Activated T-cell treated with anti-CD3 and anti-CD28 coated beads, Interleukin-2, amount 50 U/mL, for 72 hours (primary cell): ENCODE results near the gene DENND4B. TPM values are rescaled to one million over a fixed set of nuclear protein-coding genes. Genes with fewer than 3 reads are reported as not detected.
"Not testable (repeated sequence)": the region's sequence is repeated elsewhere in the genome, so short reads cannot be mapped to it uniquely, and the experiment has no call there.

Source experiments
- ATAC-seq, 2 donors: fragments of 150-1000 bp; cut with Tn5 transposase; replicated peaks in 1 of 2; 2 replicates each; pipeline ENCODE4 v1.10.0; 2021; ENCODE audit warnings: moderate library complexity in 2 of 2, mild to moderate bottlenecking in 1 of 2
- DNase-seq, 2 donors: peaks; one replicate each; pipeline ENCODE4 v3.0.0; 2021 to 2022; ENCODE audit warnings: mixed read lengths in 1 of 2
- H3K27ac Mint-ChIP-seq: one replicate; pipeline ENCODE4 v1.8.0; 2022; ENCODE audit warnings: mild to moderate bottlenecking, moderate library complexity, mixed read lengths
- H3K27me3 Mint-ChIP-seq: one replicate; pipeline ENCODE4 v1.8.0; 2022; ENCODE audit warnings: low read depth, mixed read lengths
- H3K36me3 Mint-ChIP-seq, 2 donors: one replicate each; pipeline ENCODE4 v1.8.0; 2022; ENCODE audit warnings: mixed read lengths in 2 of 2, mild to moderate bottlenecking in 1 of 2; ENCODE audit not compliant: insufficient read depth in 2 of 2
- H3K4me1 Mint-ChIP-seq: one replicate; pipeline ENCODE4 v1.8.0; 2022; ENCODE audit warnings: low read depth, mixed read lengths
- H3K4me3 Mint-ChIP-seq, 2 donors: one replicate each; pipeline ENCODE4 v1.8.0; 2022; ENCODE audit warnings: mild to moderate bottlenecking in 2 of 2, mixed read lengths in 2 of 2, moderate library complexity in 2 of 2
- H3K9me3 Mint-ChIP-seq, 2 donors: one replicate each; pipeline ENCODE4 v1.8.0; 2022; ENCODE audit warnings: mixed read lengths in 2 of 2
- total RNA-seq, 2 donors: library from RNA; stranded (reverse); gene quantifications; one replicate each; pipeline ENCODE4 v1.2.3, GENCODE V29; 2022

The DENND4B gene
- total RNA-seq, 2 donors from 2014 or later, result 105 to 108 TPM

DNA sequence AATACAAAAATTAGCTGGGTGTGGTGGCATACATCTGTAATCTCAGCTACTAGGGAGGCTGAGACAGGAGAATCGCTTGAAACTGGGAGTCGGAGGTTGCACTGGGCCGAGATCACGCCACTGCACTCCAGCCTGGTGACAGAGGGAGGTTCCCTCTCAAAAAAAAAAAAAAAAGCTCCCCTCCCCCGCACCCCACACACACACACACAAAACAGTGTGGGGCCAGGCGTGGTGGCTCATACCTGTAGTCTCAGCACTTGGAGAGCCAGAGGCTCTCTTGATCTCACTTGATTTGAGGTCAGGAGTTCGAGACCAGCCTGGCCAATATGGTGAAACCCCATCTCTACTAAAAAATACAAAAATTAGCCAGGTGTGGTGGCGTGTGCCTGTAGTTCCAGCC is 40.6 kb downstream of the DENND4B start:
- Mint-ChIP-seq H3K27ac (peak overlapping the region; percentile 60), H3K4me1 (peaks cover 25% of the 10 kb centered on the region), H3K36me3 (peaks cover 0 to 12% of the 10 kb centered on the region in 2 donors)
- H3K4me3 Mint-ChIP-seq, H3K9me3 Mint-ChIP-seq, H3K27me3 Mint-ChIP-seq, DNase-seq: not testable (repeated sequence)
- ATAC-seq, result peak in 1 of 2 donors; percentile 38

DNA sequence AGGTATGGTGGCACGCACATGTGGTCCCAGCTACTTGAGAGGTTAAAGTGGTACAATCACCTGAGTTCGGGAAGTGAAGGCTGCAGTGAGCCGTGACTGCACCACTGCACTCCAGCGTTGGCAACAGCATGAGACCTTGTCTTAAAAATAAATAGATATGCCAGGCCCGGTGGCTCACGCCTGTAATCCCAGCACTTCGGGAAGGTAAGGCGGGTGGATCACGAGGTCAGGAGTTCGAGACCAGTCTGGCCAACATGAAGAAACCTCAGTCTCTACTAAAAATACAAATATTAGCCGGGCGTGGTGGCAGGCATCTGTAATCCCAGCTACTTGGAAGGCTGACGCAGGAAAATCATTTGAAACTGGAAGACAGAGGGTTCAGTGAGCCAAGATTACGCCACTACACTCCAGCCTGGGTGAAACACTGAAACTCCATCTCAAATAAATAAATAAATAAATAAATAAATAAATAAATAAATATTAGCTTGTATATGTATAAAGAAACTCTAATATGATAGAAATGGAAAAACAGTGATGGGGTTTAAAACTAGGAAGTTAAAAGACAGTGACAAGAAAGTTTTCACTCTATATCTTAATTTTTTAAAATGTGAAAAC is 42.6 kb downstream of the DENND4B start:
- Mint-ChIP-seq H3K27ac (peak overlapping the region; percentile 70), H3K4me3 (no peak overlapping the region), H3K4me1 (peaks cover 27% of the 10 kb centered on the region), H3K27me3 (no peaks in the 10 kb centered on the region), H3K36me3 (peaks cover 0 to 12% of the 10 kb centered on the region in 2 donors), H3K9me3 (no peaks in the 10 kb centered on the region)
- ATAC-seq (no peak), DNase-seq (no peak)

DNA sequence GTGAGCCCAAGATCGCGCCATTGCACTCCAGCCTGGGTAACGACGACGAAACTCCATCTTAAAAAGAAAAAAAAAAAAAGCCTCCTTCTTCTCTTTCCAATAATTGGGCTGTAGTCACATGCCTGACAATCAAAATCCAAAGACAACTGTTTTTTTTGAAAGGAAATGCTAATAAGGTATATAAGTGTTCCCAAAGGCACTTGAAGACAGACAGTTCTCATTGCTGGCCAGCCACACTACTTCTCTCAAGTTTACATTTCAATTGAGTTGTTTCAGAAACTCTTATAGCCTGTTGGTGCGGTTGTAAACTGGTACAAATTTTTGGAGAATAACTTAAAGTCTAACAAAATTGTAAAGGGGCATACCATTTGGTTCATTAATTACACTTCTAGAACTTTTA is 47.0 kb downstream of the DENND4B start:
- H3K4me3 Mint-ChIP-seq, result no peak overlapping the region
- peaks cover 0 to 14% of the 10 kb centered on the region in 2 donors for H3K36me3 Mint-ChIP-seq
- H3K27me3 Mint-ChIP-seq, result no peaks in the 10 kb centered on the region
- H3K4me1 Mint-ChIP-seq, result peaks cover 11% of the 10 kb centered on the region
- no peak for ATAC-seq
- H3K27ac Mint-ChIP-seq, result no peak overlapping the region
- no peak for DNase-seq
- H3K9me3 Mint-ChIP-seq, result no peaks in the 10 kb centered on the region

GRCh38 chr1:153895866-153896265 is 50.7 kb downstream of the DENND4B start:
- not testable (repeated sequence) for H3K4me1 Mint-ChIP-seq, H3K9me3 Mint-ChIP-seq, H3K27ac Mint-ChIP-seq, DNase-seq, H3K27me3 Mint-ChIP-seq, ATAC-seq, H3K4me3 Mint-ChIP-seq
- H3K36me3 Mint-ChIP-seq, result peaks cover 0 to 21% of the 10 kb centered on the region in 2 donors

DNA sequence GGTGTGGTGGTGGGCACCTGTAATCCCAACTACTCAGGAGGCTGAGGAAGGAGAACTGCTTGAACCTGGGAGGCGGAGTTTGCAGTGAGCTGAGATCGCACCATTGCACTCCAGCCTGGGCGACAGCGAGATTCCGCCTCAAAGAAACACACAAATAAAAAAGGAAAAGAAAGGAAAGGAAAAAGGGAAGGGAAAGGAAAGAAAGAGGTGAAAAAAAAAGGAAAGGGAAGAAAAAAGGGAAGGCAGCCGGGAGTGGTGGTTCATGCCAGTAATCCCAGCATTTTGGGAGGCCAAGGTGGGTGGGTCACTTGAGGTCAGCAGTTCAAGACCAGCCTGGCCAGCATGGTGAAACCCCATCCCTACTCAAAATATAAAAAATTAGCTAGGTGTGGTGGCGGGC is 55.5 kb downstream of the DENND4B start:
- H3K4me3 Mint-ChIP-seq, ATAC-seq, H3K27me3 Mint-ChIP-seq, H3K9me3 Mint-ChIP-seq, DNase-seq: not testable (repeated sequence)
- Mint-ChIP-seq H3K36me3 (peaks cover 0 to 22% of the 10 kb centered on the region in 2 donors), H3K4me1 (peaks cover 33% of the 10 kb centered on the region), H3K27ac (peak overlapping the region; percentile 77)

DNA sequence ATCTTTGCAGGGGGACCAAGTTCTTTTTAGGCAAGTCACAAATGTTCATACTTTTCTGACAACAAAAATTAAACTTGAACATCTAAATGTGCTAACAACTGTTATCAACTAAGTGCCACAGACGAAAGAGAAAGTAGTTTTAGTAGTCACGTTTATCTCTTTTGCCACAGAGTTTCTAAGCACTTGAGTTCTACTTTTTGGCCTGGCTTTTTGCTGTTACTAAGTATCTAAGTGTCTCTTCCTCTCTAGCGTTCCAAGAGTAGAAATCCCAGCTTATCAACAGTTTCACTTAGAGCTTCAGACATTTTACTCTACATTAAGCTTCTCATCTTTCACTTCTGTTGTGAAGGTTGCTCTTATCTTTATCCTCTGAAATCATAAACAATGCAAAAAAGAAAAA is 58.0 kb downstream of the DENND4B start:
- no peak for DNase-seq
- peak in 1 of 2 donors; percentile 25 for ATAC-seq
- Mint-ChIP-seq H3K9me3 (no peaks in the 10 kb centered on the region), H3K27ac (peak overlapping the region; percentile 96), H3K36me3 (peaks cover 0 to 14% of the 10 kb centered on the region in 2 donors), H3K4me3 (peak overlapping the region; percentile 42 to 91), H3K27me3 (no peaks in the 10 kb centered on the region), H3K4me1 (peaks cover 33% of the 10 kb centered on the region)

- Mint-ChIP-seq H3K36me3 (peaks cover 0 to 10% of the 10 kb centered on the region in 2 donors), H3K27ac (no peak overlapping the region), H3K4me1 (peaks cover 33% of the 10 kb centered on the region), H3K4me3 (no peak overlapping the region), H3K27me3 (no peaks in the 10 kb centered on the region), H3K9me3 (no peaks in the 10 kb centered on the region)
- DNase-seq (no peak), ATAC-seq (no peak)
Measured at GRCh38 chr1:153886127-153886526, 60.4 kb downstream of the DENND4B start.

DNA sequence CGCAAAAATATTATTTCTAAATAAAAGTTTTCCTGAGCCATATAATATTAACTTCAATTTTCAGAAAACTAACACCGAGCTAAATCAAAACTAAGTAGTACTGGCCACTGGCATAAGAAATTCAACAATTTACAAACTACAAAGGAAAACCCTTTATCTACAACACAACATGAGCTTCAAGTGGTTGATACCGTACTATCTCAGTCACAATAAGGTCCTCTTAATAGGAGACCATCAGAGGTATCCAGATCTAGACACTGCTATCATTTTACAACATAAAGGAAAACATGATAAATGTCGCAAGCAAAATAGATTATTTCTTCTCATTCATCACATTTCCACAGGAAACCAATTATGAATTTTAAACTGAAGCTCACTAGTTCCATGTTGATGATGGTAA is 63.3 kb downstream of the DENND4B start:
- H3K27ac Mint-ChIP-seq, result peak overlapping the region; percentile 65
- no peak for DNase-seq
- H3K27me3 Mint-ChIP-seq, result no peaks in the 10 kb centered on the region
- H3K36me3 Mint-ChIP-seq, result peaks cover 1% of the 10 kb centered on the region in 2 donors
- H3K4me1 Mint-ChIP-seq, result peaks cover 20% of the 10 kb centered on the region
- no peak overlapping the region for H3K4me3 Mint-ChIP-seq
- no peaks in the 10 kb centered on the region for H3K9me3 Mint-ChIP-seq
- no peak for ATAC-seq

DNA sequence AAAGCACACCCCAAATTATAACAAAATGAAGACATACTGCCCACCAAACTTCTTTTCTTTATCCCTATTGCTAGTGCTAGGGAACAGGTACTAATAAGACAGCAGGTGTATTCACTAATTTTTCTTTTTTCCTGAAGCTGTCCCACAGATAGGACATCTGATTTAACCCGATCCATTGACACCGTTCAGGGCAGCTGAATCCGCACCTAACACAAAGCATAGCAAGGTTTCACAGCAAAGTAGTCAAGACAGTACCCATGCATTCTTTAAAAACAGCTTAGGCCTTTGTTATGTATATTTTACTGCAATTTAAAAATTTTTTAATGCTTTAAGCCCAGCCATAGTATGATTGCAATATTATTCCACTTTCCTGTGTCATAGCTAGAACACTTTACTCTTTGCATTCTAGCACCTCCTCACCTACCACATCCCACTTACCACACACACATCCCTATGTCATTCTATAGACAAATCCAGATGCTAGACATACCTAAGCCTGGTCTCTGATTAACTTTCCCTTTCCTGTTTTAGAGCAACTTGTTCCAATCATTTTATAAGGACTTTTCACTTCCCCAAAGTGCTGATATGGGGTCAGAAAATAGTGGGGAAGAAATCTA is 64.1 kb downstream of the DENND4B start:
- Mint-ChIP-seq H3K4me1 (peaks cover 16% of the 10 kb centered on the region), H3K27me3 (no peaks in the 10 kb centered on the region), H3K36me3 (peaks cover 2% of the 10 kb centered on the region in 2 donors), H3K4me3 (no peak overlapping the region), H3K27ac (no peak overlapping the region), H3K9me3 (no peaks in the 10 kb centered on the region)
- DNase-seq, result no peak
- peak in 1 of 2 donors; percentile 30 for ATAC-seq

GRCh38 chr1:153881751-153882150 is 64.8 kb downstream of the DENND4B start:
- no peak overlapping the region for H3K27ac Mint-ChIP-seq
- no peaks in the 10 kb centered on the region for H3K27me3 Mint-ChIP-seq
- H3K36me3 Mint-ChIP-seq, result peaks cover 2% of the 10 kb centered on the region in 2 donors
- ATAC-seq (no peak), DNase-seq (no peak)
- no peaks in the 10 kb centered on the region for H3K9me3 Mint-ChIP-seq
- no peak overlapping the region for H3K4me3 Mint-ChIP-seq
- H3K4me1 Mint-ChIP-seq, result peaks cover 17% of the 10 kb centered on the region

DNA sequence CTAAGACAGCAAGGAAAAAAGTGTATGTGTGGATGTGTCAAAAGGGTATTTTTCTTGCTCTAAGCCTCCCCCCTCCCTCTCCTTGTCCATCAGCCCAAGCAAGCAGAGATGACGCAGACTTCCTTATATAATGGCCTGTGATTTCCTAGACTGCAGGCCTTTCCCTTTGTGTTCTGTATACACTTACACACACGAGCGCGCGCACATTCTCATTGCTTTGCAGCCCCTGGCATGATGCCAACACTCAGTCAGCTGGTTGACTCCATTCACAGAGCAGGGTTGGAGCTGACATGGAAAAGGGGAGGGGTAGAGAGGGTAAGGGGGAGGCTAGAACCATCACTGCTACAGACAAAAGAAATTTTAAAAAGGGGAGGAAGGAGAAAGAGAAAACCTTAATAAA is 65.6 kb downstream of the DENND4B start:
- H3K4me1 Mint-ChIP-seq, result peaks cover 20% of the 10 kb centered on the region
- peaks cover 2 to 3% of the 10 kb centered on the region in 2 donors for H3K36me3 Mint-ChIP-seq
- no peak overlapping the region for H3K27ac Mint-ChIP-seq
- ATAC-seq (no peak), DNase-seq (peak; percentile 17 to 19)
- no peaks in the 10 kb centered on the region for H3K27me3 Mint-ChIP-seq
- H3K9me3 Mint-ChIP-seq, result no peaks in the 10 kb centered on the region
- H3K4me3 Mint-ChIP-seq, result no peak overlapping the region

GRCh38 chr1:153880024-153880423 is 66.5 kb downstream of the DENND4B start:
- ATAC-seq, result no peak

More at GRCh38 chr1:153880024-153880423, 66.5 kb downstream of the DENND4B start:
- Mint-ChIP-seq H3K27me3 (no peaks in the 10 kb centered on the region), H3K27ac (peak overlapping the region; percentile 30), H3K36me3 (peaks cover 5% of the 10 kb centered on the region in 2 donors), H3K4me3 (no peak overlapping the region), H3K9me3 (no peaks in the 10 kb centered on the region), H3K4me1 (peaks cover 20% of the 10 kb centered on the region)
- DNase-seq, result no peak
